HG02885 (cell line): ENCODE data around the gene FUBP3.
"Not testable (repeated sequence)": the region's sequence is repeated elsewhere in the genome, so short reads cannot be mapped to it uniquely, and the experiment has no call there.

Source experiments
- ATAC-seq: cut with Tn5 transposase; IDR thresholded peaks from one replicate; pipeline ENCODE4 v1.9.1; 2021; ENCODE audit warnings: mild to moderate bottlenecking; ENCODE audit not compliant: unreplicated experiment, poor library complexity

Gene FUBP3

DNA sequence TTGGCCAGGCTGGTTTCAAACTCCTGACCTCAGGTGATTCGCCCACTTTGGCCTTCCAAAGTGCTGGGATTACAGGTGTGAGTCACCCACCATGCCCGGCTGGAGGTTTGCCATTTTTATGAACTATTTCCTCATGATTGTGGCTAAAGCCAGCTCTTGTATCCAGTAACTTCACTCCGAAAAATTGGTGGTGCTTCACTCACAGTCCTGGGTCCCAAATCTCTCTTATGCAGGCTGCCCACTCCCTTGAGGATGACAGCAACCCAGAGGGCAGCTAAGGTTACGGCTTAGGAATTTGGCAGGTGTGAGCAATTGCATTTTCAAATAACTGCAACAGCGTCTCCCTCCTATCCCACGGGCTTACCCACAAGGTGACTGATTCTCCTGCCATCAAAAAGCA lies 23.4 kb upstream of the FUBP3 start:
- no peak for ATAC-seq

DNA sequence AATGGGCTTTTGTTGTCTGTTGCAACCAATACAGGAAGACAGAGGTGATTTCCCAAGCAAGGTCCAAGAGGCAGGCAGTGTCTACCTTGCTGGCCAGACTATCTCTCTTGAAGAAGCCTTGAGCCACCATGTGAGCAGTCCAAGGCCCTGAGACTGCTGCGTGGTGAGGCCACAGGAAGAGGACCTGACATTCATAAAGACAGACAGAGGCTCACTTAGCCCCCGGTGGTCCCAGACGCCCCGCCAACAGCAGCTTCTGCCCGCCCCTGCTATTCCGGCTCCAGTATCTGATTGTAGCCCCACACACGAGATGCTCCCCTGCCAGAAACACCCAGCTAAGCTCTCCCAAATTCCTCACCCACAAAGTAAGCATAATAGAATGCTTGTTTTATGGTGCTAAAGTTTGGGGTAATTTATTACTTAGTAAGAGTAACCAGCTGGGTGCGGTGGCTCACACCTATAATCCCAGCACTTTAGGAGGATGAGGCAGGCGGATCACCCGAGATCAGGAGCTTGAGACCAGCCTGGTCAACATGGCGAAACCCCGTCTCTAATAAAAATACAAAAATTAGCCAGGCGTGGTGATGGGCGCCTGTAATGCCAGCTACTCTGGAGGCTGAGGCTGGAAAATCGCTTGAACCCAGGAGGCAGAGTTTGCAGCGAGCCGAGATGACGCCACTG lies 22.8 kb upstream of the FUBP3 start:
- ATAC-seq = no peak

DNA sequence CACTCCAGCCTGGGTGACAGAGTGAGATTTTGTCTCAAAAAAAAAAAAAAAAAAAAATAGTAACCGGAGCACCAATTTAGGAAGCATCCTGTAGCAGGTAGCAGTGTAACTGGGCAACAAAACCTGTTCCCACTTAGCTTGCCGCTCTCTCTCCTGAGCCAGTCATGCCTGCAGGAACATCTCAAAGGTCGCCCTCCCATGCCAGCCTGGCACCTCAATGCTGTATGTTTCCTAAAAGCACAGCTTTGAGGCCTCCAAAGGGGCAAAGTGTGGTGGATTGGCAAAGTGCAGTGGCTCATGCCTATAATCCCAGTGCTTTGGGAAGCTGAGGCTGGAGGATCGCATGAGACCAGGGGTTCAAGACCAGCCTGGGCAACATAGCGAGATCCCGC lies 22.3 kb upstream of the FUBP3 start:
- no peak for ATAC-seq

DNA sequence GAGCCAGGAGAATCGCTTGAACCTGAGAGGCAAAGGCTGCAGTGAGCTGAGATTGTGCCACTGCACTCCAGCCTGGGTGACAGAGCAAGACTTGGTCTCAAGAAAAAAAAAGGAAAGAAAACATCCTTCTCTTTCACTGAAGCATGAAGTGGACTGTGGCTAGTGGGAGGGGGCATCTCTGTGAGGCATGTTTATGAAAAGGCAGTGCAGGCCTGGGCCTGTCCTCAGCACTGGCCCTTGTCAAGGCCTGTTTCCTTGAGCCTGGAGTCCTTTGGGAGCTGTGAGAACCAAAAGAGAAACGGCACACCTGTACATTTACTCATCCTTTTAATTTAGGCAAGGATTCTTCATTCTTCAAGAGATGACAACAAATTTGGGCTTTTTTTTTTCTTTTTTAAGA lies 18.3 kb upstream of the FUBP3 start:
- ATAC-seq = no peak

GRCh38 chr9:130562525-130562924 lies 16.9 kb upstream of the FUBP3 start:
- not testable (repeated sequence) for ATAC-seq

DNA sequence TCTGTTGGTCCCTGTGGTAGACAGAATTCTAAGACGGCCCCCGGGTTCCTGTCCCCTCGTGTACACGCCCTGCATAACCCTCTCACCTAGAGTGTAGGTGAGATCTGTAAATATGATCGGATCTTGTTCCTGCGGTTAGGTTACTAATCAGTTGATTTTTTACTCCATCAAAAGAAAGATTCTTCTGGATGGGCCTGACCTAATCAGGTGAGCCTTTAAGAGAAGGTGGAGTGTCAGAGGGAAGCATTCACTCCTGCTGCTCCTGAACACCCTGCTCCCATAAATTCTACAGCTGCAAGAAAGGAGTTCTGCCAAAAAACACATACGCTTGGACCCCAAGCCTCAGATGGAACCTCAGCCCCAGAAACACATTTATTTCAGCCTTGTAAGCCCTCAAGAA lies 15.6 kb upstream of the FUBP3 start:
- no peak for ATAC-seq

DNA sequence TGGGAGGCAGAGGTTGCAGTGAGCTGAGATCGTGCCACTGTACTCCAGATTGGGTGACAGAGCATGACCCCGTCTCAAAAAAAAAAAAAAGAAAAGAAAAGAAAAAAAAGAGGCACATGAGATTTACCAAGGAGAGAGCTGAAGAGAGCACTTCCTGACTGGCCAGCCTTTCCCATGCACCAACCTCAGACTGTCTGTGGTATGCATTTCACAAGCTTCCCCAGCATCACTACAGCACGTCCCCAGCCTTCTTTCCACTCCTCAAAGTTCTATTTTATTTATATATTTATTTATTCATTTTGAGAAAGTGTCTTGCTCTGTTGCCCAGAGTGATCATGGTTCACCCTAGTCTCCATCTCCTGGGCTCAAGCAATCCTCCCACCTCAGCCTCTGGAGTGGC lies 13.6 kb upstream of the FUBP3 start:
- ATAC-seq = no peak

GRCh38 chr9:130570208-130570607 lies 9.2 kb upstream of the FUBP3 start:
- no peak for ATAC-seq

- no peak for ATAC-seq
Observed at GRCh38 chr9:130575514-130575913, 3.9 kb upstream of the FUBP3 start.

GRCh38 chr9:130576176-130576575 lies 3.2 kb upstream of the FUBP3 start:
- no peak for ATAC-seq

DNA sequence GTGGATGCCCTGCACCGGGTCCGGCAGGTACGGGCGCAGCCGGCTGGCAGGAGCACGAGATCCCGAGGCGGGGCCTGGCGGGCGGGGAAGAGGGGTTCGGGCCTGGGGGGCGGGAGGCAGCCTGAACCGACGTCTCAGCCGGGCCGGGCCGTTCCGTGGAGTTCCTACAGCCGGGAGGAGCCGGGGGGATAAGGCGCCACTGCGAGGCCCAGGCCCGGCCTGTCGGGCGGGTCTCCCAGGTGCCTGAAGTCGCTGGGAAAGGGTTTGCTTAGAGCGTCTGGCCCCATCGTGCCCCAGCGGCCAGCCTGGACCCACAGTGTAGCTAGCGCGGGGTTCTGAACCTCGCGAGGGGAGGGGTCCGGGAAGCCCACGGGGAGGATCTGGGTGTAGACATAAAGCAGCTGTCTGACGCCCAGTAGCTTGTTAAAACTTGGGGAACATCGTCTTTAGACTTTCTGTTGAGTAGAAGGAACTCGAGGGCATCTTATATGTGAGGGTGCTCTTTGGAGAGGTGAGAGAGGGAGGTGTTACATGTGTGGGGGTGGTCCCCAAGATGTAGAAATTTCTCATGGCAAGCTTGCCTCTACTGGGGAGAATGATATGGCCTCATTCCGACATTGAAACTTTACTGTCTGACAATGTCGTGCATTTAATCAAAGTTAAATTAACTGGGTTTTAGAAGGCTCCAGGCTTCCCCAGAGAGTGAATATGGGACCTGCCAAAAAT lies 524 bp downstream of the FUBP3 start:
- no peak for ATAC-seq

DNA sequence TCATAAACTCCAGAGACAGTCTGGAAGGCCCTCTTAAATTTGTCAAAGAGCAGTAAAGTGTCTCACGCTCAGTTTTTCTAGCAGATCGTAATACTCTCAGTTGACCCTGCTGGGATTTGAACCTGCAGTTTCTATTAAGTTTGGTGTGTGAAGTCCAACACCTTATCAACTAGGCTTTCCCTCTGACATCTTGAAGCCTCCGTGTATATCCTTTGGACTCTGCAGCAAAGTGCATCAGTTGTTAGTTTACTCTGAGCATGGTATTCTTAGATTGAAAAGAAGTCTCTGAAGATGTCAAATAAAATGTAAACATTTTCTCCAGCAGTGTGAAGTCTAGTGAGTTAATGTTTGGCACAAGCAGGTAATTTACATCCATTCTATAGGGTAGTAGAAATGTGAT lies 2.4 kb downstream of the FUBP3 start:
- no peak for ATAC-seq

DNA sequence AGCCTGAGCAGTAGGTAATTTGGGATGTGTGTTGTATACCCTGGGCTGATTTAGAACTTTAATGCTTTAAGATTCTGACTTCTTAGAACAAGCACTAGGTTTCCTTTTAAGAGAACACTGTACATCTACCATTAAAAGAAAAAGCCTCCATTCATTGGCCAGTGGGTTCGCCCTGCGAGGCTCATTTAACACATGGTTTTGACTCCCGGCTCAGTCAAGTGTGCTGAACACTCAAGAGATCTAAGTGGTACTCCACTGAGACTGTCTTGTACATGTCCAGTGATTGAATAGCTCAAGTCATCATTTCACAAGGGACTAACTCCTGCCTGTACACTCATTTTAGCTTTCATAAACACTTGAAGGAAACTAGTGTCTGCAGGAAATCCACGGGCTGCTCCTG lies 3.9 kb downstream of the FUBP3 start:
- no peak for ATAC-seq

DNA sequence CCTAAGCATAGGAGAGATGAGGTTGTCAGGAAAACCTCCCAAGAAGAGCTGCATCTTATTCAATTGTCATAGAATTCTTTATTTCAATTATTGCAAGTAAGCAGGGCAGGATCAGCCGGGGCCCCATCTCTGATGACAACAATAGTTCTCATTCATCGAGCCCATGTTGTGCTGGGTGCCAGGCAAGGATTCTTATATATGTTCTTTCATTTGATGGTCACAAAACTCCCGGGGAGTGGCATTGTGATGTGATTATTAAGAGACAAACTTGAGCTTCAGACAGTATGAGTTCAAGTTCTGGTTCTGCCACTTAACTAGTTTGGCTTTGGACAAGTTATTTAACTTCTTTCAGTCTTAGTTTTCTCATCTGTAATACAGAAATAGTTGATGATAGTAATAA lies 8.5 kb downstream of the FUBP3 start:
- ATAC-seq = no peak

- no peak for ATAC-seq
Observed at GRCh38 chr9:130588416-130588815, 9.0 kb downstream of the FUBP3 start.

DNA sequence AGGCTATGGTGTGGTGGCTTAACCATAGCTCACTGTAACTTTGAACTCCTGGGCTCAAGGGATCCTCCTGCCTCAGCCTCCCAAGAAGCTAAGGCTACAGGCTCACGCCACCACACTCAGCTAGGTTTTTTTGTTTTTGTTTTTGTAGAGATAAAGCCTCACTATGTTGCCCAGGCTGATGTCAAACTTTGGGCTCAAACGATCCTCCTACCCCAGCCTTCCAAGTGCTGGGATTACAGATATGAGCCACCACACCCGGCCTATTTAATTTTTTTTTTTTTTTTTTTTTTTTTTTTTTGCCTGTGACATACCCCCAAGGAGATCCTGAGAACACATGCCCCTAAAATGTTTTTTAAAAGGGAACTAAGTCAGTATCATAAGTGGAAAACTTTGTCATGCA lies 10.4 kb downstream of the FUBP3 start:
- ATAC-seq = no peak

- ATAC-seq = no peak
Observed at GRCh38 chr9:130590305-130590704, 10.9 kb downstream of the FUBP3 start.

- no peak for ATAC-seq
Observed at GRCh38 chr9:130593020-130593419, 13.6 kb downstream of the FUBP3 start.

DNA sequence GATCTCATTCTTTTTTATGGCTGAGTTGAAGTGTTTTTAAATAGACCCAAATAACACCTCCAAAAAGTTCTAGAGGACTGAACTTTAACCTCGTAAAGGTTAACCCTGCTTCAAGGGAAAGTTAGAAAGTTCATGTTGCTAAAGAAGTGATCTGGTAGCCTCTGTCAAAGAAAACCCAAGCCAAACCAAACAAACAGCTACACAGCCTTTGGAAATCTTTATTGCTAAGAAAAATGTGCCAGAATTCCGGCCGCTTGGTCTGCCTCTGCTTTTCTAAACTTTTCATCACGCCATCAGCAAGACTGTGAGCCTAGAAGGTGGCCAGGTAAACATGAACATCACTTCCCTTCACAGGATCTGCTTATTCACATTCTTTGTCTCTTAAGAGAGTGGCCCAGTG lies 17.9 kb downstream of the FUBP3 start:
- no peak for ATAC-seq

DNA sequence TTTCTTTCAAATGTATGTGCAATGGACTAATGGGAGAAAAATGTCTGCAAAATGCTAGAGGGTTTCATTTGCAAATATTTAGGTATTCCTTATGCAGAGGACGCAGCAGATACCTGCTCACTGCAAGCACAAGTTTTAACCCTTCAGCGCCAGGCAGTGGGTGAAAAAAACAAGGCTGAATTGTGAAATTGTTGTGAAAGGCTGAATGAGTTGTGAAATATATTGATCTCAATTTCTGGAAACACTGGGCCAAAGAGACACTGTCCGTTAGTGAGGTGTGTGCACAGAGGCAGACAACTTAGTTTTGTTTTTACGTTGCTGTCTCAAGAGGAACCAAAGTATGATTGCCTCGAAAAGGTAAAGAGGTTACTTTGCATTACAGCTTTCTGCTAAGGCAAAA lies 18.8 kb downstream of the FUBP3 start:
- ATAC-seq = no peak

DNA sequence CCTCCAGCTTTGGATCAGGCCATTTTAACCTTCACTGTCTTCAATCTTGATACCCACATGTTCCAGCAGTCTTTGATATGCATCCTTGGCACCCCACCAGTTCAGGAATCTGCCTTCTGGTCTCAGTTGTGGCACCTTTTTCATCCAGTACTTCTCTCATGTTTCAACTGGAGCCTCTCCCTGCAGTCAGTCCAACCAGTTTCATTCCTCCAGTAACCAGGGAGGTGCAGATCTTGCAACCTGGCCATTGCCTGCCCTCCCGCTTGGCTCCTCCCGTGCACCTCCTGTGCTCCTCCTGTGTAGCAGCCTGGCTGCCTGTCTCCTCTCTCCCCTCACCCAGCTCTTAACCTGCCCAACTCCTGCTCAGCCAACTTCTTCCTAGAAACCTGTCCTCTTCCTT lies 20.2 kb downstream of the FUBP3 start:
- no peak for ATAC-seq

- ATAC-seq = no peak
Observed at GRCh38 chr9:130601100-130601499, 21.7 kb downstream of the FUBP3 start.
